ENCODE measurements around the gene LSM12. TPM values are rescaled to one million over a fixed set of nuclear protein-coding genes. Genes with fewer than 3 reads are reported as not detected.

The LSM12 gene
- total and polyA plus RNA-seq, 2 donors (not counting 3 experiments of a cell fraction or from before 2014, with no cell fraction given): 36.5 to 68.9 TPM

GRCh38 chr17:44082256-44082927 is 15.9 kb upstream of the LSM12 start:
- Histone ChIP-seq H3K4me2 (ENCODE audit: insufficient read depth, low read length) (no peak overlapping the region), H3K36me3 (ENCODE audit: control insufficient read depth in 2 of 2, extremely low read depth in 1 of 2, insufficient read depth in 2 of 2, low read length in 2 of 2) (peaks cover 0 to 19% of the 10 kb centered on the region in 2 experiments), H2AFZ (ENCODE audit: low read depth, low read length) (no peak overlapping the region), H3K9me1 (replicated peaks; ENCODE audit: control insufficient read depth, extremely low read depth, insufficient read depth, low read length) (no peaks in the 10 kb centered on the region), H3K79me2 (ENCODE audit: control insufficient read depth, insufficient read depth, low read length) (no peaks in the 10 kb centered on the region), H3K27me3 (ENCODE audit: control insufficient read depth in 2 of 2, insufficient read depth in 2 of 2, low read length in 2 of 2) (no peaks in the 10 kb centered on the region), H3K4me1 (ENCODE audit: control insufficient read depth, extremely low read depth, insufficient read depth, low read length) (peaks cover 5% of the 10 kb centered on the region), H3K9me3 (replicated peaks; ENCODE audit: control insufficient read depth, insufficient read depth, low read length) (no peaks in the 10 kb centered on the region), H4K20me1 (replicated peaks; ENCODE audit: control insufficient read depth, extremely low read depth, insufficient read depth, low read length) (no peaks in the 10 kb centered on the region), H3K9ac (replicated peaks; ENCODE audit: extremely low read depth, insufficient read depth, low read length) (no peak overlapping the region), H3K4me3 (replicated peaks in 1 of 3; ENCODE audit: insufficient read depth in 1 of 3, low read depth in 1 of 3, low read length in 3 of 3) (no peak overlapping the region), H3K27ac (ENCODE audit: insufficient read depth, low read depth, low read length) (no peak overlapping the region)
- TF ChIP-seq JUN (IDR thresholded peaks at IDR 0.05; ENCODE audit: borderline replicate concordance, insufficient read depth, insufficient read length, low read depth): no peak
- FAIRE-seq (no peak), DNase-seq (ENCODE audit: low read depth, low spot score) (no peak)
- intact Hi-C loops (cut with micrococcal nuclease) (no loop called here), dilution Hi-C loops (cut with MboI; ENCODE audit: extremely low pct_ligation_motif_present, low sequenced_read_pairs) (no loop called here)
- POLR2A ChIA-PET: no interaction called here
- BruUV-seq (replicated peaks): no TSS peak
- CTCF ChIA-PET: interaction anchor here (1.0 to 2.4 kb wide), 3 partner anchors 28 to 86 kb away, joined by 3 to 31 read pairs (median 9); no protein-coding TSS in a partner anchor

GRCh38 chr17:44081681-44082080 is 15.2 kb upstream of the LSM12 start:
- Histone ChIP-seq H3K9me3 (replicated peaks; ENCODE audit: control insufficient read depth, insufficient read depth, low read length) (no peaks in the 10 kb centered on the region), H3K4me3 (replicated peaks in 1 of 3; ENCODE audit: insufficient read depth in 1 of 3, low read depth in 1 of 3, low read length in 3 of 3) (no peak overlapping the region), H3K4me1 (ENCODE audit: control insufficient read depth, extremely low read depth, insufficient read depth, low read length) (no peaks in the 10 kb centered on the region), H3K9ac (replicated peaks; ENCODE audit: extremely low read depth, insufficient read depth, low read length) (no peak overlapping the region), H2AFZ (ENCODE audit: low read depth, low read length) (no peak overlapping the region), H3K79me2 (ENCODE audit: control insufficient read depth, insufficient read depth, low read length) (no peaks in the 10 kb centered on the region), H3K27ac (ENCODE audit: insufficient read depth, low read depth, low read length) (no peak overlapping the region), H3K36me3 (ENCODE audit: control insufficient read depth in 2 of 2, extremely low read depth in 1 of 2, insufficient read depth in 2 of 2, low read length in 2 of 2) (peaks cover 0 to 24% of the 10 kb centered on the region in 2 experiments), H4K20me1 (replicated peaks; ENCODE audit: control insufficient read depth, extremely low read depth, insufficient read depth, low read length) (no peaks in the 10 kb centered on the region), H3K4me2 (ENCODE audit: insufficient read depth, low read length) (no peak overlapping the region), H3K9me1 (replicated peaks; ENCODE audit: control insufficient read depth, extremely low read depth, insufficient read depth, low read length) (no peaks in the 10 kb centered on the region), H3K27me3 (ENCODE audit: control insufficient read depth in 2 of 2, insufficient read depth in 2 of 2, low read length in 2 of 2) (no peaks in the 10 kb centered on the region)
- DNase-seq (ENCODE audit: low read depth, low spot score) (no peak), FAIRE-seq (no peak)
- intact Hi-C loops (cut with micrococcal nuclease) (no loop called here), dilution Hi-C loops (cut with MboI; ENCODE audit: extremely low pct_ligation_motif_present, low sequenced_read_pairs) (no loop called here)
- no TSS peak for BruUV-seq (replicated peaks)
- ChIA-PET POLR2A (no interaction called here), CTCF (interaction anchor here (0.6 to 1.0 kb wide), 2 partner anchors 34 to 87 kb away, joined by 3 read pairs; no protein-coding TSS in a partner anchor)
- TF ChIP-seq FOS (IDR thresholded peaks at IDR 0.05; ENCODE audit: borderline replicate concordance, insufficient read depth, low read length) (no peak), POLR2A (IDR thresholded peaks at IDR 0.05; ENCODE audit: low read depth, low read length) (no peak), JUN (IDR thresholded peaks at IDR 0.05; ENCODE audit: borderline replicate concordance, insufficient read depth, insufficient read length, low read depth) (no peak), MAX (IDR thresholded peaks at IDR 0.05; ENCODE audit: insufficient read depth, insufficient read length) (no peak), POLR2AphosphoS5 (IDR thresholded peaks at IDR 0.05; ENCODE audit: insufficient read depth, low read depth, low read length) (no peak), GATA2 (IDR thresholded peaks at IDR 0.05; ENCODE audit: insufficient read depth, insufficient read length, low read depth, low read length) (no peak), CTCF (IDR thresholded peaks at IDR 0.05; ENCODE audit: extremely low read depth in 1 of 2, insufficient read depth in 1 of 2, low read depth in 1 of 2, low read length in 2 of 2) (no peak), MYC (IDR thresholded peaks at IDR 0.05; ENCODE audit: low read depth, low read length) (no peak), EZH2 (IDR thresholded peaks at IDR 0.05; ENCODE audit: borderline replicate concordance, low read depth, low read length, severe bottlenecking) (no peak)
